SJCRH30 (cell line): ENCODE results near the gene SYT1. TPM values are rescaled to one million over a fixed set of nuclear protein-coding genes. Genes with fewer than 3 reads are reported as not detected.
"Not testable (repeated sequence)": the region's sequence is repeated elsewhere in the genome, so short reads cannot be mapped to it uniquely, and the experiment has no call there.

Source experiments
- DNase-seq, 2 experiments: peaks; one replicate each; pipeline ENCODE4 v3.0.0-alpha.2; 2015 to 2020
- H3K27ac ChIP-seq: fragments of 250-450 bp; sonication (Bioruptor Pico); 2 replicates; pipeline ENCODE4 v1.5.1; 2020; ENCODE audit warnings: mild to moderate bottlenecking, moderate library complexity
- H3K27me3 ChIP-seq: fragments of 250-450 bp; sonication (Bioruptor Pico); 2 replicates; pipeline ENCODE4 v1.5.1; 2020; ENCODE audit warnings: mild to moderate bottlenecking, moderate library complexity
- H3K36me3 ChIP-seq: fragments of 250-450 bp; sonication (Bioruptor Pico); 2 replicates; pipeline ENCODE4 v1.5.1; 2020; ENCODE audit warnings: mild to moderate bottlenecking, moderate library complexity
- H3K4me1 ChIP-seq: fragments of 250-450 bp; sonication (Bioruptor Pico); 2 replicates; pipeline ENCODE4 v1.5.1; 2020; ENCODE audit warnings: mild to moderate bottlenecking, moderate library complexity
- H3K4me3 ChIP-seq: fragments of 250-450 bp; sonication (Bioruptor Pico); 2 replicates; pipeline ENCODE4 v1.5.1; 2020; ENCODE audit warnings: mild to moderate bottlenecking, moderate library complexity
- H3K9me3 ChIP-seq: fragments of 250-450 bp; sonication (Bioruptor Pico); replicated peaks from 2 replicates; pipeline ENCODE4 v1.5.1; 2020; ENCODE audit warnings: mild to moderate bottlenecking, moderate library complexity
- total RNA-seq: library from RNA; depleted of rRNA; stranded (reverse); fragments of >200 nt; shearing (Covaris generic); gene quantifications from 2 replicates; pipeline ENCODE4 v1.2.3, GENCODE V29; 2014

SYT1 gene
- total RNA-seq, 1 experiment from 2014 or later = 6.8 TPM

DNA sequence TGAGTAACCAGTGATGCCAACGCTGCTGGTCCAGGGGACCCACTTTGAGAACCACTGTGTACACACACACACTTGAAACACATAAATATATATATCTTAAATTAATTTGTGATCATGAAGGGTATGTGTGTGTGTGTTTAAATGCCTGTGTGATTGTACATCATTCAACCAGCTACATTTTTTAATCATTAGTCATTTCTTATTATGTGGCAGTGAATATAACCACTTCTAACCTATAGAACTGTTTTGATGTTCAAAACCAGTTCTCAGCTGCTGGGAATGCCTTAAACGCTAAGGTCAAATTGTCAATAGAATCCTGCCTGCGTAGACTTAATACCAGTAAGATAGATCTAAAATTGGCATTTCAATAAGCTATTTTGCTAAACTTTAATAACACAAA is 330.0 kb downstream of the SYT1 start:
- H3K27me3 ChIP-seq = no peaks in the 10 kb centered on the region
- no peaks in the 10 kb centered on the region for H3K4me1 ChIP-seq
- no peaks in the 10 kb centered on the region for H3K36me3 ChIP-seq
- no peak overlapping the region for H3K27ac ChIP-seq
- no peak overlapping the region for H3K4me3 ChIP-seq
- H3K9me3 ChIP-seq = no peaks in the 10 kb centered on the region
- DNase-seq = no peak

DNA sequence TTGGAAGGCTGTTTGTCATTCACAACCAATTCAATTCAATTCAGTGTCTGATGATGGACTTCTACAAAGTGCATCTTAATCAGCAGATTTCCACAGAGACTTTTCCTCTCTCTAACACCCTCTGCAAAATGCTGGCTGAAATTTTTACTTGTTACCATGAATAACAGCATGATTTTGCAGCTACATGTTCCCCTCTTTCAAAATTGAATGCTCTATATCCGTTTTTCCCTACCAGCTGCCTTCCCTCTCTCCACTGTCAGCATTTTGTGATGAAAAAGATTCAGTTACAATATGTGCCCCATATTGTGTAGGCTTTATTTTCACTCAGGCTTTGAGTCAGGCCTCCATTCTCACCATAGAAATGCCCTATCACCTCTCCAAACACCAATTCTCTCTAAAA is 334.6 kb downstream of the SYT1 start:
- H3K36me3 ChIP-seq = no peaks in the 10 kb centered on the region
- no peaks in the 10 kb centered on the region for H3K9me3 ChIP-seq
- H3K27ac ChIP-seq = no peak overlapping the region
- H3K27me3 ChIP-seq = no peaks in the 10 kb centered on the region
- H3K4me3 ChIP-seq = no peak overlapping the region
- no peak for DNase-seq
- no peaks in the 10 kb centered on the region for H3K4me1 ChIP-seq

DNA sequence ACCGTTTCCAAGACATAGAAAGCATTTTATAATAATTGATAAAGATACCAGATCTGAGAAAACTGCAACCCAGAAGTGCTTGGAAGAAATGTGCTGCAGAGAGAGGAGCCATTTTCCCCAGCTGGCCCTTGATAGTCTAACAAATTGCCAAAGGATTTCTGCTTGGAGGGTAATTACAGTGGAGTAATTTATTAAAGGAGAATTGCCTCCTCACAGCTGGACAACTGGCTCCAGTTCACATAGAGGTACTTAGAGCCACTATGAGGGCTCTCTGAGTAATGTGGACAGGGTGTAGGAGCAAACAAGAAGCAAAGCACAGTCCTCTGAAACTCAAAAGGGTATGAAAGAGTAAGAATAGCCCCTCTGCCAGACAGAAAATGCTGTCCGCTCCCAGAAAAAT is 335.6 kb downstream of the SYT1 start:
- H3K4me3 ChIP-seq = no peak overlapping the region
- DNase-seq = no peak
- H3K4me1 ChIP-seq = no peaks in the 10 kb centered on the region
- no peak overlapping the region for H3K27ac ChIP-seq
- H3K9me3 ChIP-seq = no peaks in the 10 kb centered on the region
- no peaks in the 10 kb centered on the region for H3K27me3 ChIP-seq
- no peaks in the 10 kb centered on the region for H3K36me3 ChIP-seq

DNA sequence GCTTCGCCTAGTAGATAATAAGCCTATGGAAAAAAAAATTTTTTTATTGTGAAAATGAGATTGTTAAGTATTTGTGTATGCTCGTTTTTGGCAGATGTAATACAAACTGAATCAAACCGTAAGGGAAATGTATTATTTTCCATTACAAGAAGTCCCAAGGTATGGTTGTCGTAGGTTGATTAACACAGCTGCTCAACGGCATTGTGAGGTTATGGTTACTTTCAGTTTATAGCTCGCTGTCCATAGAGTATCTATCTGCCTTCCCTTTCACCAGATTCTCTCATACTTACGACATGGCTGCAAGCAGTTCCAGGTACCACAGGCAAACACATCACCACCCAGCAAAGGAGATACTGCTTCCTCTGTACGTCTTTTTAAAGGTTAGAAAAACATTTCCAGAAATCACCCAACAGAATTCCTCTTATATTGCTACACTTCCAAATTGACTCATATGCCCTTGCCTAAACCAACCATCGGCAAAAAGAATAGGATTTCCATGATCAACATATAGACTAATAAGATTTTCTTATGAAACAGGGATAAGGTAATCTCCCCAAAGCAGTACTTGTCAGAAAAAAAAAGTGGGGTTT is 338.6 kb downstream of the SYT1 start:
- H3K4me3 ChIP-seq = no peak overlapping the region
- H3K36me3 ChIP-seq = no peaks in the 10 kb centered on the region
- no peak overlapping the region for H3K27ac ChIP-seq
- H3K4me1 ChIP-seq = no peaks in the 10 kb centered on the region
- DNase-seq = no peak
- H3K27me3 ChIP-seq = no peaks in the 10 kb centered on the region
- no peaks in the 10 kb centered on the region for H3K9me3 ChIP-seq

DNA sequence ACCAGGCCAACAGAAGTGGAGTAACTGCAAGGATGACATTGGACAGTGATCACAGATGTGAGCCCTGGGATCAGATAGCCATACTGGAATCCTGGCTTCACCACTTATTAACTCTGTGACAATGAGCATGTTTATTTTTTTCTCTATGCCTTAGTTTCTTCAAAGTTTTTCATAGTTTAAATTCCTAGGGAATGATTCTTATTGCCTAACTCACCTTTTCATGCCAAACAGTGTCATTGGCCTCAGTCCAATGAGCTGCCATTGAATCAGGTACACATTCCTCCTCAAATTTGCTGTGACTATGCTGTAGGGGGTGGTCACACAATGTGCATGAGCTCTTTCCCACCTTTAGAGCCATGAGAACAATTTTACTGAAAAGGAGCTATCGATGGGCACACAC is 342.3 kb downstream of the SYT1 start:
- DNase-seq = no peak
- no peaks in the 10 kb centered on the region for H3K9me3 ChIP-seq
- H3K27me3 ChIP-seq = no peaks in the 10 kb centered on the region
- no peak overlapping the region for H3K27ac ChIP-seq
- H3K36me3 ChIP-seq = no peaks in the 10 kb centered on the region
- no peaks in the 10 kb centered on the region for H3K4me1 ChIP-seq
- H3K4me3 ChIP-seq = no peak overlapping the region

DNA sequence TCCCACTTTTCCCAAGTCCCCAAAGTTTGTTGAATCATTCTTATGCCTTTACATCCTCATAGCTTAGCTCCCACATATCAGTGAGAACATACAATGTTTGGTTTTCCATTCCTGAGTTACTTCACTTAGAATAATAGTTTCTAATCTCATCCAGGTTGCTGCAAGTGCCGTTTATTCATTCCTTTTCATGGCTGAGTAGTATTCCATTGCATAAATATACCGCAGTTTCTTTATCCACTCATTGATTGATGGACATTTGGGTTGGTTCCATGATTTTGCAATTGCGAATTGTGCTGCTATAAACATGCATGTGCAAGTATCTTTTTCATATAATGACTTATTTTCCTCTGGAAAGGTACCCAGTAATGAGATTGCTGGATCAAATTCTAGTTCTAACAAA is 345.8 kb downstream of the SYT1 start:
- H3K36me3 ChIP-seq, H3K4me1 ChIP-seq, H3K9me3 ChIP-seq, DNase-seq, H3K4me3 ChIP-seq, H3K27me3 ChIP-seq, H3K27ac ChIP-seq: not testable (repeated sequence)

DNA sequence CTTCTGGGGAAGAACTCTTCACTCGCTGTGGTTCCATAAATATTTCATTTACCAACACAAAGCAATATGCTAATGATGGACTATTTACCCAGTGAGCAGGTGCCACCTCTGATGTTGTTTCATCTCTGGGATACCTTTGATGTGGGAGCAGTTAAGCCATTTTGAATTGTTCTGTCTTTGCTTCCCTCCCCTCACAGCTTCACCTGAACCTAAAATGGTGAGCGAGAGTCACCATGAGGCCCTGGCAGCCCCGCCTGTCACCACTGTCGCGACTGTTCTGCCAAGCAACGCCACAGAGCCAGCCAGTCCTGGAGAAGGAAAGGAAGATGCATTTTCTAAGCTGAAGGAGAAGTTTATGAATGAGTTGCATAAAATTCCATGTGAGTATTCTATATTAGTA is 352.7 kb downstream of the SYT1 start:
- no peaks in the 10 kb centered on the region for H3K36me3 ChIP-seq
- H3K27ac ChIP-seq = no peak overlapping the region
- H3K4me3 ChIP-seq = no peak overlapping the region
- no peaks in the 10 kb centered on the region for H3K27me3 ChIP-seq
- H3K9me3 ChIP-seq = peaks cover 7% of the 10 kb centered on the region
- DNase-seq = no peak
- H3K4me1 ChIP-seq = no peaks in the 10 kb centered on the region

DNA sequence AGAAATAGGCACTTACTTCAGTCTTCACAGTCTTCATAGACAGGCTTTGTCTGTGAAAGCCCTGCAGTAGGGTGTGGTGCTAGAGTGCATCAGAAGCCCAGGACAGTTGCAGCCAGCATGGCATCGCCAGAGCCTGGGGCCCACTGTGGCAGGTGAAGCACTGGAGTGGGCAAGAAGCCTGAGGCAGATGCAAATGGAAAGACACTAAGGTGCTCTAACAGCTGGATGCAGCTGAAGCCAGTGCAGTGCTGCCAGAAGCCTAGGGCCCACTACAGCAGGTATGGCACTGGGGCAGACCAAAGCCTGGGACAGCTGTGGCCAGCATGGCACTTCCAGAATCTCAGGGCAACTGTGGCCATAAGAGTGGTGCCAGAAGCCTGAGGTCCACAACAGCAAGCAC is 358.6 kb downstream of the SYT1 start:
- H3K4me1 ChIP-seq = no peaks in the 10 kb centered on the region
- H3K36me3 ChIP-seq = no peaks in the 10 kb centered on the region
- H3K9me3 ChIP-seq = peaks cover 7% of the 10 kb centered on the region
- no peak overlapping the region for H3K27ac ChIP-seq
- H3K4me3 ChIP-seq = no peak overlapping the region
- H3K27me3 ChIP-seq = no peaks in the 10 kb centered on the region
- DNase-seq = no peak

DNA sequence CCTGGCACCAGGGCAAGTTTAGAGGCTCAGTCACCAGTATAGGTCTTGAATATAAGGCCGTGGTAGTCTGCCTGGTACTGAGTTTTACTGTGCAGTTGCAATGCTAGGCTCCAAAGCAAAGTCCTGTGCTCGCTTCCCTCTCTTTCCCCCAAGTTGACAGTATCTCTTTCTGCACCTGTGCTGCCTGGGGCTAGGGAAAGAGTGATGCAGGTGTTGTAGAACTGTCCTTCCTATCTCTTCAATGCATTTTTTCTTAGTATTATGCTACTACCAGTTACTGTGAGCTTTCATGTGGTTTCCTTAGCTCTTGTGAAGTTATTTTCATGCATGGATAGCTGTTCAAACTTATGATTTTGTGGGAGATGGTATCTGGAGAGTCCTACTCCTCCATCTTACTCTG is 359.2 kb downstream of the SYT1 start:
- DNase-seq = no peak
- no peak overlapping the region for H3K4me3 ChIP-seq
- H3K27me3 ChIP-seq = no peaks in the 10 kb centered on the region
- H3K4me1 ChIP-seq = no peaks in the 10 kb centered on the region
- no peak overlapping the region for H3K27ac ChIP-seq
- H3K9me3 ChIP-seq = peaks cover 7% of the 10 kb centered on the region
- H3K36me3 ChIP-seq = no peaks in the 10 kb centered on the region

DNA sequence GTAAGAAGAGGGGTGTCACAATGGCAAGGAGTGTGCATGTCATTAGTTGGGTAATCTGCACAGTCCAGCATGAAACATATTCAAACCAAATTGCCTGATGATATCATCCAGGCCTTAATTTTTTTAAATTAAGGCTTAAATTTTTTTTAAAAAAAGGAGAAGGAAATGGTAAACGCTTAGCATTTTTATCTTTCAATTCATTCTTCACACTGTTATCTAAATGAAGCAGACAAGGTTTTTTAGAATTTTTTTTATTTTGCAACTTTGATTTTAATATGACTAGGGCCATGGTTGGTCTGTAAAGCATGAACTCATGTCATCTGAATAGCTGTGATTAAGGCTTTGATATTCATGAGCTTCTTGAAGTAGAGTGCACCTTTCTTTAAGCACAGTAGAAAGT is 362.5 kb downstream of the SYT1 start:
- DNase-seq = no peak
- Histone ChIP-seq H3K4me1 (no peaks in the 10 kb centered on the region), H3K4me3 (no peak overlapping the region), H3K36me3 (no peaks in the 10 kb centered on the region), H3K27me3 (no peaks in the 10 kb centered on the region), H3K9me3 (no peaks in the 10 kb centered on the region), H3K27ac (no peak overlapping the region)

DNA sequence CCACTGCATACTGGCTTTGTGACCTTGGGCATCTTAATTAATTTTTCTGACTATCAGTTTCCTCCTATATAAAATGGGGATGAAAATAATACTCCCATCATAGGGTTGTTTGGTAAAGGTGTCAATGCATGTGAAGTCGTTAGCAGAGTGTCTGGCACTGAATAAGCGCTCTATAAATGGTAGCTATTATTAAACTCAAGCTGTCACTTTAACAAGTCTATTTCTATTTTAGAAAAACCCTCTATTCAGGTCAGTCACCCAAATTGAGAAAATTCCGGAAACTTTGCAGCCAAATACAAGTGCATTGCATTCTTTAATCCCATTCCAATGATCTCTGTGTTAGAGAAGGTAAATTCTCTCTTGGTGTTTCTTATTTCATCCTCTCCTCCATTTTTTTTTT is 363.1 kb downstream of the SYT1 start:
- Histone ChIP-seq H3K27ac (no peak overlapping the region), H3K4me3 (no peak overlapping the region), H3K36me3 (no peaks in the 10 kb centered on the region), H3K4me1 (no peaks in the 10 kb centered on the region), H3K27me3 (no peaks in the 10 kb centered on the region), H3K9me3 (no peaks in the 10 kb centered on the region)
- DNase-seq = no peak

DNA sequence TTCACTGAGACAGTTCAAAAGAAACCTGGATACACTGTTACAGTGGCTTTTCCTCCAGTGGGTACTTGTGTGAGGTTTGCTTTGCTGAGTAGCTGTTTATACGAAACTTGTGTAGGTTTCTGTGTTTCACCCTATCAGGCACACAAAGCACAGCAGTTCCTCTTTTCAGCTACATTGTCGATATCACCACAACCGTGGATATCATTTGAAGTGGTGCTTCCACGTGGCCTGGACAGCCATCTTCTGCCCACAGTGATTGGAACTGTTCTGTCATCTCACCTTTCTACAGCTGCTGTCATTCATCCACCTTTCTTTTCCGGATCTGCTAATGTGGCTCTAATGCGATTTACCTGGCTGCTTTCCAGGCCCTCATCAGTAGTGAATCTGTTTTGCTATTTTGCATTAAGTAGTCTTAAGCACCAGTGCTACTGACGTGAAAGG is 368.8 kb downstream of the SYT1 start:
- Histone ChIP-seq H3K27ac (no peak overlapping the region), H3K4me1 (no peaks in the 10 kb centered on the region), H3K36me3 (no peaks in the 10 kb centered on the region), H3K27me3 (no peaks in the 10 kb centered on the region), H3K9me3 (no peaks in the 10 kb centered on the region), H3K4me3 (no peak overlapping the region)
- DNase-seq = no peak

DNA sequence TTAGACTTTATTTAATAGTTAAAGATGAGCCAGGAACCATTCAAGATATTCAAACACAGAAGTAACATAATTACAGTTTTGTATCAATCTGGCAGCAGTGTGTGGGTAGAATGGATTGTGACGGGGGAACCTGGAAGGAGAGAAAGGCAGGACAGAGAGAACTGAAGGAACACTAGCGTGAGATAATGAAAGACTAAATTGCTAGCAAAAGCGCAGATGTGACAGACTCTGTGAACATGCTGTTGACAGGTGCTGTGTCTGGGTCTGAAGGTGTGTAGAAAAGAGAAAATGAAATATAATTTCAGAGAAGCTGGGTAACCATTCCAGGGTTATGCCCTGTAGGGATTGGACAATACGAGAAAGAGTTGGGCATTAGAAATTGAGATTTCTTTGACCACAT is 372.3 kb downstream of the SYT1 start:
- no peak overlapping the region for H3K27ac ChIP-seq
- H3K36me3 ChIP-seq = no peaks in the 10 kb centered on the region

DNA sequence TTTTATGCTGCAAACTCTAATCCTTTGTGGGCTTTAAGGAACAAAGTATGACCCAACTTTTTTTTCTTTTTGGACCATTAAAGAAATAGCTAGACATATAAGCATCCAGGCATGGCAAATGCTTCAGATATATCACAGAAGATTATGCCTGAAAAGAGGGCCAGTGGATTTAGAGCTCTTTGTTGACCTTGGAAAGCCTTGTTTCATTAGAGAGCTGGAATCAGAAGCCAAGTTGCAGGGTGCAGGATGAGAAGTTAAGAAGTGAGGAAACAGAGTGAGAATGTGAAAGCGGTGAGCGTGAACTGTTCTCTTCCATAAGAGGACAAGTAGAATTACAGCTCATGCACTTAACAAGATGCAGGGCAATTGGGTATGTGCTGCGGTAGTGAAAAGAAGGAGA is 373.7 kb downstream of the SYT1 start:
- Histone ChIP-seq H3K4me3 (no peak overlapping the region), H3K36me3 (no peaks in the 10 kb centered on the region), H3K27ac (no peak overlapping the region), H3K4me1 (no peaks in the 10 kb centered on the region), H3K9me3 (no peaks in the 10 kb centered on the region), H3K27me3 (no peaks in the 10 kb centered on the region)
- DNase-seq = no peak

More for the DNA sequence above, 372.3 kb downstream of the SYT1 start:
- H3K4me3 ChIP-seq = no peak overlapping the region
- no peaks in the 10 kb centered on the region for H3K4me1 ChIP-seq
- no peaks in the 10 kb centered on the region for H3K9me3 ChIP-seq
- DNase-seq = no peak
- no peaks in the 10 kb centered on the region for H3K27me3 ChIP-seq

DNA sequence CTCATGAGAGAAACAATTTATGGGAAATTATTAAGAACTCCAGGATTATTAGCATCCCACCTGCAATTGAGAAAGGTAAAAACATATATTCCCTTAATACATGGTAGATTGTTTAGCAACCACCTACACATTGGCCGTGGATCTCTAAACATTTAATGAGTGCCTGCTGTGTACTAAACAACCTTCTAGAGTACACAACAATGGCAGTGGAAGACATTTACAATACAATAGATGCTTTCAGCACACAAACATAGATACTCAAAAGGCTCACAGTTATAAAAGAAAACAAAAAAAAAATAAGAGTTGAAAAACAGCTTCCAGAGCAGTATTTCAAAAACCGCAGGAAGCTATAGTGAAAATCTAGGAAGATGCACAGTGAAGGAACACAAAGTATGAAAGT is 382.9 kb downstream of the SYT1 start:
- Histone ChIP-seq H3K36me3 (no peaks in the 10 kb centered on the region), H3K4me3 (no peak overlapping the region), H3K27me3 (no peaks in the 10 kb centered on the region), H3K27ac (no peak overlapping the region), H3K9me3 (no peaks in the 10 kb centered on the region), H3K4me1 (no peaks in the 10 kb centered on the region)
- no peak for DNase-seq

DNA sequence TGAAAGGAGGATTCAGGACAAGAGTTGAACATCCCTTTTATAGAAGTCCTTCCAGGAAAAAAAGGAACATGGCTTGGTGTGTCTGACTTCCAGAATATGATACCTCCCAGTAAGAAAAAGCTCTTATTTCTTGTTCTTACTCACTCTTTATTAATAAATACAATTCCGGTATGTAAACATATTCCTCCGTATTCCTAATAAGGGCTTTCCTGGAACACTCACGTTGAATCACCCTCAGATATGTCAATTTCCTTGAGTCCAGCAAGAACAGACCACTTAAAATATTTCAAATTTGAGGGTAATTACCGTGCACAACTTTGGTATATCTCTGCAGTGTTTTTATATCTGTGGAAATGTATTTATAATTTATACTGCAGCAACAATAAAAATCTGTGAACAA is 385.6 kb downstream of the SYT1 start:
- H3K4me1 ChIP-seq = no peaks in the 10 kb centered on the region
- no peaks in the 10 kb centered on the region for H3K36me3 ChIP-seq
- no peak overlapping the region for H3K4me3 ChIP-seq
- no peaks in the 10 kb centered on the region for H3K9me3 ChIP-seq
- H3K27ac ChIP-seq = no peak overlapping the region
- no peak for DNase-seq
- H3K27me3 ChIP-seq = no peaks in the 10 kb centered on the region
